Neuronal stem cell (in vitro differentiated cells): Measurements from ENCODE around the gene METTL26.

Experiments used
- DNase-seq: peaks from one replicate; pipeline ENCODE4 v3.0.0-alpha.2; 2013; ENCODE audit warnings: low spot score
- H2AFZ ChIP-seq: one replicate; pipeline ENCODE4 v1.6.1; 2013; ENCODE audit warnings: mild to moderate bottlenecking, low read length, inconsistent platforms
- H2AK5ac ChIP-seq: 2 replicates; pipeline ENCODE4 v1.6.1; 2013; ENCODE audit warnings: low read depth, mild to moderate bottlenecking, inconsistent platforms, low read length, moderate library complexity, mixed read lengths
- H2BK120ac ChIP-seq: 2 replicates; pipeline ENCODE4 v1.6.1; 2013; ENCODE audit warnings: low read depth, mild to moderate bottlenecking, inconsistent platforms, low read length, moderate library complexity, mixed read lengths
- H2BK12ac ChIP-seq: one replicate; pipeline ENCODE4 v1.6.1; 2013; ENCODE audit warnings: low read length, inconsistent platforms
- H2BK15ac ChIP-seq: 2 replicates; pipeline ENCODE4 v1.6.1; 2013; ENCODE audit warnings: mild to moderate bottlenecking, low read length, inconsistent platforms, mixed read lengths
- H2BK5ac ChIP-seq: one replicate; pipeline ENCODE4 v1.6.1; 2013; ENCODE audit warnings: inconsistent platforms, mild to moderate bottlenecking, low read length, moderate library complexity
- H3K14ac ChIP-seq: one replicate; pipeline ENCODE4 v1.6.1; 2013; ENCODE audit warnings: low read length, inconsistent platforms
- H3K18ac ChIP-seq: 2 replicates; pipeline ENCODE4 v1.6.1; 2013; ENCODE audit warnings: low read length, inconsistent platforms
- H3K23ac ChIP-seq: 2 replicates; pipeline ENCODE4 v1.6.1; 2013; ENCODE audit warnings: low read depth, mild to moderate bottlenecking, mixed read lengths, low read length, inconsistent platforms; ENCODE audit not compliant: poor library complexity
- H3K27ac ChIP-seq: replicated peaks from 3 replicates; pipeline ENCODE4 v1.5.1; 2013; ENCODE audit warnings: low read length, inconsistent platforms
- H3K27me3 ChIP-seq, 3 experiments: 2 replicates each; pipeline ENCODE4 v1.6.1; 2013; ENCODE audit warnings: low read length in 3 of 3, mild to moderate bottlenecking in 2 of 3, inconsistent platforms in 1 of 3, low read depth in 1 of 3, mixed read lengths in 1 of 3, moderate library complexity in 1 of 3; ENCODE audit not compliant: control insufficient read depth in 3 of 3, insufficient read depth in 3 of 3
- H3K36me3 ChIP-seq, 2 donors: replicated peaks in 1 of 2; 2 replicates each; pipeline ENCODE4 v1.6.1; 2013; ENCODE audit warnings: low read length in 2 of 2; ENCODE audit not compliant: control insufficient read depth in 2 of 2, insufficient read depth in 2 of 2
- H3K4ac ChIP-seq: 2 replicates; pipeline ENCODE4 v1.6.1; 2013; ENCODE audit warnings: inconsistent platforms, mild to moderate bottlenecking, low read length, moderate library complexity
- H3K4me1 ChIP-seq, 2 donors: 1 replicate in 1 of 2; 2 replicates in 1 of 2; pipeline ENCODE4 v1.6.1; 2013; ENCODE audit warnings: low read length in 2 of 2, low read depth in 1 of 2; ENCODE audit not compliant: control insufficient read depth in 2 of 2, insufficient read depth in 1 of 2
- H3K4me2 ChIP-seq: one replicate; pipeline ENCODE4 v1.6.1; 2013; ENCODE audit warnings: mild to moderate bottlenecking, low read length, inconsistent platforms; ENCODE audit not compliant: insufficient read depth, poor library complexity, severe bottlenecking
- H3K4me3 ChIP-seq, 2 donors: 2 replicates each; pipeline ENCODE4 v1.5.1; 2013; ENCODE audit warnings: low read length in 2 of 2, mild to moderate bottlenecking in 2 of 2, inconsistent platforms in 1 of 2, moderate library complexity in 1 of 2
- H3K79me1 ChIP-seq: one replicate; pipeline ENCODE4 v1.6.1; 2013; ENCODE audit warnings: low read depth, mild to moderate bottlenecking, inconsistent platforms, low read length, moderate library complexity
- H3K9ac ChIP-seq: one replicate; pipeline ENCODE4 v1.6.1; 2013; ENCODE audit warnings: mild to moderate bottlenecking, low read depth, low read length, inconsistent platforms; ENCODE audit not compliant: poor library complexity
- H3K9me3 ChIP-seq, 2 donors: replicated peaks in 1 of 2; 2 replicates each; pipeline versions ENCODE3 to v1.6.1; 2013; ENCODE audit warnings: low read length in 2 of 2, mild to moderate bottlenecking in 2 of 2, inconsistent platforms in 1 of 2, low read depth in 1 of 2, mixed read lengths in 1 of 2, moderate library complexity in 1 of 2; ENCODE audit not compliant: control insufficient read depth in 2 of 2, insufficient read depth in 1 of 2
- H4K8ac ChIP-seq: one replicate; pipeline ENCODE4 v1.6.1; 2013; ENCODE audit warnings: low read depth, mild to moderate bottlenecking, inconsistent platforms, low read length, moderate library complexity
- H4K91ac ChIP-seq: one replicate; pipeline ENCODE4 v1.6.1; 2013; ENCODE audit warnings: low read length, low read depth, mild to moderate bottlenecking, inconsistent platforms; ENCODE audit not compliant: poor library complexity
- WGBS, 2 donors: extraction: QIAGEN DNeasy Blood & Tissue Kit; methylation state at CpG; one replicate each; pipeline ENCODE4 v1.1.7; 2013; ENCODE audit warnings: missing lambda C conversion rate in 2 of 2, mixed read lengths in 1 of 2; ENCODE audit not compliant: insufficient read length in 2 of 2, insufficient replicate concordance in 1 of 2; ENCODE audit errors: extremely low coverage in 2 of 2; 5-methylcytosine and 5-hydroxymethylcytosine counted together

The METTL26 gene

GRCh38 chr16:661184-661821 is 25.2 kb upstream of the METTL26 start:
- H4K8ac ChIP-seq = peak overlapping the region; percentile 65
- H2BK15ac ChIP-seq = peak overlapping the region; percentile 96
- peaks cover 3 to 6% of the 10 kb centered on the region in 2 donors for H3K4me1 ChIP-seq
- peak overlapping the region; percentile 84 for H3K9ac ChIP-seq
- peak overlapping the region; percentile 82 for H2BK5ac ChIP-seq
- H3K18ac ChIP-seq = peak overlapping the region; percentile 95
- H3K4ac ChIP-seq = peak overlapping the region; percentile 93
- no peak overlapping the region for H3K4me3 ChIP-seq
- H3K9me3 ChIP-seq = no peaks in the 10 kb centered on the region
- no peaks in the 10 kb centered on the region for H3K27me3 ChIP-seq
- H2BK120ac ChIP-seq = no peak overlapping the region
- peak overlapping the region; percentile 49 for H3K27ac ChIP-seq
- peak overlapping the region; percentile 88 for H2BK12ac ChIP-seq
- no peak for DNase-seq
- H3K79me1 ChIP-seq = peaks cover 15% of the 10 kb centered on the region
- peak overlapping the region; percentile 89 for H3K14ac ChIP-seq
- H2AFZ ChIP-seq = no peak overlapping the region
- peak overlapping the region; percentile 25 for H3K4me2 ChIP-seq
- no CpG with 5 or more reads among the region's 35 CpGs for WGBS, 2 donors
- H3K36me3 ChIP-seq = peaks cover 11 to 55% of the 10 kb centered on the region in 2 donors
- peak overlapping the region; percentile 93 for H3K23ac ChIP-seq
- peak overlapping the region; percentile 99 for H2AK5ac ChIP-seq
- H4K91ac ChIP-seq = peak overlapping the region; percentile 43

DNA sequence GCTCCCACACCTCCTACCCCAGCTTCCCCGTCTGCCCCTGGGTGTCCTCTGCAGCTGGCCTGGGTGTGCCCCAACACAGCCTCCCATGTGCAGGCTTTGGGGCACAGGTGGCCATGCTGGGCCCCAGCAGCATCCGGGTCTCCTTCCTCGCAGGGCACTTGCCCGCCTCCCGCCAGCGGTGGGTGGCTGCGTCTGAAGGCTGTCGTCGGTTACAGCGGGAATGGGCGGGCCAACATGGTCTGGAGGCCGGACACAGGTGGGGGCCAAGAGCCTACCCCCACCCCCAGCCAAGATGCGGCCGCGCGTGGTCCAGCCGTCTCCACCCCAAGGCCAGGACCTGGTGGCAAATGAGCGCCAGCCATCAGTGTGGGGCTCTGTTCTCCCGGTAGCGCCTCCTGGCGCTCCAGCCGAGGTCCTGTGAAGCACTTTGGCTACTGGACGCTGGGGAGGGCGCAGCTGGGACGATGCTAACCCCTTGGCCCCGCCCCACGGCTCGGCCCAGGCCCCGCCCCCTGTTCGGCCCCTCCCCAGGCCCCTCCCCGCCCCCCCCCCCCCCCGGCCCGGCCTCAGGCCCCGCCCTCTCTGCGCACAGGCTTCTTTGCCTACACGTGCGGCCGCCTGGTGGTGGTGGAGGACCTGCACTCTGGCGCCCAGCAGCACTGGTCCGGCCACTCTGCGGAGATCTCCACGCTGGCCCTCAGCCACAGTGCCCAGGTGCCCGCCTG is 24.5 kb upstream of the METTL26 start:
- H2BK5ac ChIP-seq = peak overlapping the region; percentile 88
- H2BK120ac ChIP-seq = no peak overlapping the region
- H4K8ac ChIP-seq = peak overlapping the region; percentile 92
- peak overlapping the region; percentile 49 for H3K27ac ChIP-seq
- H3K4ac ChIP-seq = no peak overlapping the region
- H2BK12ac ChIP-seq = peak overlapping the region; percentile 90
- no peaks in the 10 kb centered on the region for H3K9me3 ChIP-seq
- no peak overlapping the region for H2AFZ ChIP-seq
- peak overlapping the region; percentile 93 for H3K23ac ChIP-seq
- no peak overlapping the region for H4K91ac ChIP-seq
- peak overlapping the region; percentile 86 for H3K9ac ChIP-seq
- peak overlapping the region in 1 of 2 donors; percentile 58 for H3K4me3 ChIP-seq
- no peaks in the 10 kb centered on the region for H3K27me3 ChIP-seq
- WGBS, 2 donors = no CpG with 5 or more reads among the region's 43 CpGs
- peaks cover 3 to 6% of the 10 kb centered on the region in 2 donors for H3K4me1 ChIP-seq
- peaks cover 11 to 62% of the 10 kb centered on the region in 2 donors for H3K36me3 ChIP-seq
- peaks cover 13% of the 10 kb centered on the region for H3K79me1 ChIP-seq
- H2AK5ac ChIP-seq = peak overlapping the region; percentile 99
- H3K14ac ChIP-seq = peak overlapping the region; percentile 89
- peak overlapping the region; percentile 95 for H3K18ac ChIP-seq
- H2BK15ac ChIP-seq = peak overlapping the region; percentile 96
- DNase-seq = peak; percentile 86
- peak overlapping the region; percentile 25 for H3K4me2 ChIP-seq

DNA sequence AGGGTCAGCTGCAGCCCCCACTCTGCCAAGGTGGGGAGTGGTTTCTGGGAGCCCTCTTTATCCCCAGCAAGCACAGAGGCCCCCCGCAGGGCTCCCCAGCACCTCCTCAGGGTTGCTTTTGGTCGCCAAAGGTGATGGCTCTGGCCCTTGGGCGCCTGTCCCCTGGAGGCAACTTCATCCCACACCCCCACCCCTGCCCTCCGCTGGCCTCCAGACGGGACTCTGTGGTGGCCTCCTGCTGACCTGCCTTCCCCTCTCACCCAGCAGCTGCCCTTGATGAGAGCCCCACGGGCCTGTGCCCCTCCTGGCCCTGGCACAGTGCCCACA is 24.0 kb upstream of the METTL26 start:
- H2BK120ac ChIP-seq = no peak overlapping the region
- peaks cover 3 to 6% of the 10 kb centered on the region in 2 donors for H3K4me1 ChIP-seq
- H2BK5ac ChIP-seq = peak overlapping the region; percentile 88
- no CpG with 5 or more reads among the region's 6 CpGs for WGBS, 2 donors
- no peak overlapping the region for H3K4ac ChIP-seq
- peak overlapping the region; percentile 92 for H4K8ac ChIP-seq
- H2AFZ ChIP-seq = no peak overlapping the region
- H3K18ac ChIP-seq = peak overlapping the region; percentile 92
- peak overlapping the region; percentile 46 for H2BK15ac ChIP-seq
- H3K27me3 ChIP-seq = no peaks in the 10 kb centered on the region
- H4K91ac ChIP-seq = no peak overlapping the region
- no peak overlapping the region for H2BK12ac ChIP-seq
- peaks cover 13% of the 10 kb centered on the region for H3K79me1 ChIP-seq
- peak overlapping the region in 1 of 2 donors; percentile 58 for H3K4me3 ChIP-seq
- no peak for DNase-seq
- H3K9me3 ChIP-seq = no peaks in the 10 kb centered on the region
- H3K36me3 ChIP-seq = peaks cover 14 to 67% of the 10 kb centered on the region in 2 donors
- no peak overlapping the region for H3K4me2 ChIP-seq
- H3K14ac ChIP-seq = peak overlapping the region; percentile 5
- H2AK5ac ChIP-seq = peak overlapping the region; percentile 97
- H3K9ac ChIP-seq = peak overlapping the region; percentile 86
- H3K23ac ChIP-seq = peak overlapping the region; percentile 85
- H3K27ac ChIP-seq = peak overlapping the region; percentile 35

DNA sequence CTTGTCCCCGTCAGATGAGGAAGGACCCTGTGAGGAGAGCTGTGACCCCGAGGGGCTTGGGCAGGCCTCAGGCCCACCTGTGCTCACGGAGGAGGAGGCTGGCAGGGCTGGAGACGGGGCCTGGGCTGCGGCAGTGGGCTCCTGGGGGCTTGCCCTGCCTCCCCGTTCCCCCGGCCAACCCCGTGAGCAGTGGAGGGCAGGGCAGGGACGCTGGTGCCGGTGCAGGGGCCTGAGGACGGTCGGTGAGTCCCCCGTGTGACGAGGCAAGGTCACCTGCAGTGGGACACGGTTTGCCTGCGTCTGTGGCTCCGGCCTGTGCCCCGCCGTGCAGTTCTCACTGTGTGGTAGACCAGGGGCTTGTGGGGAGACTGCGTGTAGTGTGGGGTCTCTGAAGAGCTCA is 23.5 kb upstream of the METTL26 start:
- Histone ChIP-seq H3K14ac (no peak overlapping the region), H3K9ac (peak overlapping the region; percentile 30), H3K79me1 (peaks cover 13% of the 10 kb centered on the region), H3K27me3 (no peaks in the 10 kb centered on the region), H3K9me3 (no peaks in the 10 kb centered on the region), H3K36me3 (peaks cover 14 to 68% of the 10 kb centered on the region in 2 donors), H3K27ac (no peak overlapping the region), H2BK12ac (peak overlapping the region; percentile 30), H3K4ac (no peak overlapping the region), H3K4me3 (peak overlapping the region in 1 of 2 donors; percentile 52), H2BK120ac (no peak overlapping the region), H4K91ac (no peak overlapping the region), H3K4me2 (no peak overlapping the region), H3K4me1 (peaks cover 3 to 6% of the 10 kb centered on the region in 2 donors), H3K18ac (no peak overlapping the region), H2AK5ac (peak overlapping the region; percentile 74), H2AFZ (no peak overlapping the region), H2BK5ac (peak overlapping the region; percentile 88), H2BK15ac (no peak overlapping the region), H4K8ac (no peak overlapping the region), H3K23ac (peak overlapping the region; percentile 80)
- no peak for DNase-seq
- WGBS, 2 donors = no CpG with 5 or more reads among the region's 20 CpGs
